Measurements from ENCODE around the gene SEZ6L.
A peak's percentile ranks its signal among the peaks of the same experiment; 100 is the strongest.

The SEZ6L gene

DNA sequence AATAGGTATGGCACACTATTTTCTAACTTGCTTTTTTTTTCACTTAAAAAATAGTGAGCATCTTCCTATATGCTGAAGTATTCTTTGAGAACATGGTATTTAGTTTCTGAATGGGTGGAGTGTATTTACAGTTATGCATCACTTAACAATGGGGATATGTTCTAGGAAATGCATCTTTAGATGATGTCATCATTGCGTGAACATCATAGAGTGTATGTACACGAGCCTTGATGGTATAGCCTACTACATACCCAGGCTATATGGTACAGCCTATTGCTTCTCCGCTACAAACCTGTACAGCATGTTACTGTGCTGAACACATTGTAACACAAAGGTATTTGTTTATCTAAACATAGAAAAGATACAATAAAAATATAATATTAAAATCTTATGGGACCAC, 135.5 kb downstream of the SEZ6L start:
- DNase-seq: no peak

DNA sequence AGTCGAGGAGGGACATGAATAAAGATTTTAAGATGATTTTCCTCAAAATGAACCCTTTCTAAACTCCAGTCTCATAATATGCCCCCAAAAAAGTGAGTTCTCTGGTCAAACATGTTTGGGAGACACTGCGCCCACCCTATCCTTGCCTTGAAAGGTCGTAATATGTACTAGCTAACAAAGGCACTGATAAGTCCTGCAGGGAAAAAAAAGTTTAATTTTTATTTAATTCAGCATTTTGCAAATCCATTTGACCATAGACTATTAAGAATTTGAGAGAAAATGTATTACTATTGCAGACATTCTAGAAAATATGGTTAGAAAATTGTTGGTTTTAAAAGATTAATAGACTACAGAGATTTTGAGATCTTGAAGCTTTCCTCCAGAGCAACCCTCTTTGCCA, 139.2 kb downstream of the SEZ6L start:
- no peak for DNase-seq

DNA sequence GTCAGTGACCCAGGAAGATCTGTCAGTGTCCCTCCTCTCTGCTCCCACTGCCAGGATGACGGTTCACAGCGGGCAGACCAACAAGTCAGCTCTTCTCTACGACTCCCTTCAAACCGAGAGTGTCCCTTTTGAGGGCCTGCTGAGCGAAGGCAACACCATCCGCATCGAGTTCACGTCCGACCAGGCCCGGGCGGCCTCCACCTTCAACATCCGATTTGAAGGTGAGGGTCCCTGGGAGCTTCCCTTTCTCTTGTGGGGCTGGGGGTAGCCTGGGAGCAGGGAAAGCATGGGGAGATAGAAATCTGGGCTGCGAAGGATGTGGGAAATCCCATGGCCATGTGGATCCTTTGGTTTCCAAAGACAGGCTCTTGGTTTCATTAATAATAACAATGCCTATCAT, 141.4 kb downstream of the SEZ6L start:
- DNase-seq: no peak

DNA sequence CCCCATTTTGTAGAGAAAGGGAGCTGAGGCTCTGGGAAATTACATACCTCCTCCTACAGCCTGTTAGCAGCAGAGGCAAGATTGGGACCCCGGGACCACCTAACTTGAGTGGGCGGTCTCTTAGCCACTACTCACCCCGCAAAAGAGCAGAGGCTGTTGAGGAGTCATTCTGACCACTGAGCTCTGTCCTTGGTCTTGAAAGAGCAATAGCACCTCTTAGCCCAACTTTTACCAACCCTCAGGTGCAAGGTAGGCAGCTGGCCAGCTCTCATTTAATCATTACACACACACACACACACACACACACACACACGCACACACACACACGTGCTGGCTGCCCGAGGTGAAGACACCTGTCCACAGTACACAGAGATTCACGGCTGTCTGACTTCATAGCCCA, 144.0 kb downstream of the SEZ6L start:
- DNase-seq: no peak

DNA sequence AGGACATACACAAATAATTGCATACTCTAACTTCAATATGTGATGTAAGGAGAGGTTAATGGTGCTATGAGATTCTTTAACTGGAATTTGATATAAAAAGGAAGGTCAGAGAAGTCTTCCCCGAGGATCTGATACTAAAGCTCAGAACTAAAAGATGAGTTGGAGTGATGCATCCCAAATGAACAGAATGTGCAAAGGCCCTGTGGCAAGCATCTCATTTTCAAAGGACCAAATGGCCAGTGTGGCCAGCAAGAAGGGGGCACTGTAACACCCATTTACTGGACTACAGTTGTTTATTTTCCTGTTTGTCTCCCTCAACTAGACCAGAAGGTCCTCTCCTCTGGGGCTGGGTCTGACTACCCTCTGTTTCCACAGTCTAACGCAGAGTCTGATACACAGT, 144.9 kb downstream of the SEZ6L start:
- no peak for DNase-seq

DNA sequence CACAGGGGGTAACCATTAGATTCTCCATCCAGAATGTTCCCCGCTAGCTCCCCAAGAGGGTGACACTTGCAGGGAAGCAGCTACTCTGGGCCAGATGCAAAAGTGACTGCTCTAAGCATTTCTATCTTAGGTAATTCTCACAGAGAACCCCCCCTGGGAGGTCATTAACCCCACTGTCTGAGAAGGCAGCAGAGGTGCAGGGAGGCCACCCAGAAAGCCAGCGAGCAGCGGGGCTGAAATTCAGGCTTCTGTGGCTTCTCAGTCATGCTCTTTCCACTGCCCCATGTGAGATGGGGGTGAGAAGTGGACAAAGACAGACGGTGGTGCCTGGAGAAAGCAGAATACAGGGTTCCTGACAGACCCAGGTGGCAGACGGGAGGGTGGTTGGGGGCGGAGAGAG, 145.4 kb downstream of the SEZ6L start:
- DNase-seq: no peak

DNA sequence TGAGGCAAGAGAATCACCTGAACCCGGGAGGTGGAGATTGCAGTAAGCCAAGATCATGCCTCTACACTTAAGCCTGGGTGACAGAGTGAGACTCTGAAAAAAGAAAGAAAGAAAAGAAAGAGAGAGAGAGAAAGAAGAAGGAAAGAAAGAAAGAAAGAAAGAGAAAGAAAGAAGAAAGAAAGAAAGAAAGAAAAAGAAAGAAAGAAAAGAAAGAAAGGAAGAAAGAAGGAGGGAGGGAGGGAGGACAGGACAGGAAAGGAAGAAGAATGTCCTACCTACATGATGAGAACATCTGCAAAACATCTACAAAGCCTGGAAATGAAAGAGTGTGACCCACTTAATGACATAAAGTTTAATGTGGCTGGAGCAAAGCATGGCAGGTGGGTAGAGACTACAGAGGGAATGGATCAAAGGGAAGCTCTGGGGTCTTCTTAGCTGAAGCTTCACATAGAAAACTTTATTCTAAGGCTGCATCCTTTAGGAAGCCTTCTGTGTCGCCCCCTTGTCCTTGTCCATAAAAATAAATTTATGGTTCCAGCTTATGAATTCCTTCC, 147.5 kb downstream of the SEZ6L start:
- no peak for DNase-seq

DNA sequence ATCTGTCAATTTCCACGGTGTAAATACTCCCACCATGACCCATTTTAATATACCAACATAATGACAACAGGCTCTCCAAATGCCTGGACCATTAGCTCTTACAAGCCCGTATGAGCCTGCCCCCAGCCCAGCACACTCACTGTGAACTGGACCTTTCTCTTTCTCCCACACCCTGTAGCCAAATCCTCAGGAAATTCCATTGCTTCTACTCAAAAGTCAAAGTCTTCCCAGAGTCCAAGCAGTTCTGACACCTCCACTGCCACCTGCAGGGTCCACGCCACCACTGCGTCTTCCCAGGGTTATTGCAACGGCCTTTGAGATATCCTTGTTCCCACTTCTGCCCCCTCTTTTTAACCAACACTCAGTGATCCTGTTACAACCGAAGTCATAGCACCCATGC, 149.7 kb downstream of the SEZ6L start:
- no peak for DNase-seq

DNA sequence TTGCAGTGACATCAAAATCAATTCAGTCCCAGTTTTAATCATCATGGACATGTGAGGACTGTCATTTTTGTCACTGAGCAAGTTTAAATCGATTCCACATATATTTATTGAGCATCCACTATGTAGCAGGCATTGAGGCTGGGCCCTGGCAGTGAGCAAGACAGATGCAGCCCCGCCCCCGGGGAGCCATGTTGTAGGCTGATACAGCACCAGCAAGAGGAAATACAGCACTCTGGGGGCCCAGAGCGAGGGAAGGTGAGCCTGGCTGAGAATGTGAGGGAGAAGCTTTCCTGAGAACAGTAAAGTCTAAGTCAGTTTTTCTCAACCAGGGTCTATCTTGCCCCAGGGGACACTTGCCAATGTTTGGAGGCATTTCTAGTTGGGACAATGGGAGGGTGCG, 151.2 kb downstream of the SEZ6L start:
- DNase-seq: no peak

DNA sequence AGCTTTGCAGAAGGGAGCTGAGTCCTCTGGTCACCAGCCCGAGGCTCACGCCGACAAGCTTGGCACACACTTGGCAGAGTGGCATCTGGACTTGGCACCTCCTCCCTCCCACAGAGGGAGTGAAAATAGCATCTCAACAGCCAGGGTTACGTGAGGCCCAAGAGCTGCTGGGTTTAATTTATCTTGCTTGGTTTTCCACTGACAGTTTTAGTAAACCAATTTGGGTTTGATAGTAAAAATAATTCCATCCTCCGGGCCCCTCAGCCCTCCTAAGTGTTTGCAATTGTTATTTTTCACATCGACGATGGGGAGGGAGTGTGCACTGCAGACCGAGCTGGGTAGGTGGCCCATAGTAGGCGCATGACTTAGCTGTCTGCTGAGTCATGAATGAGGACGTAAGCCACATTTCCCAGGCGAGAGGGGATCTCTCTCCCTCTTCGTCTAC, 152.2 kb downstream of the SEZ6L start:
- no peak for DNase-seq

DNA sequence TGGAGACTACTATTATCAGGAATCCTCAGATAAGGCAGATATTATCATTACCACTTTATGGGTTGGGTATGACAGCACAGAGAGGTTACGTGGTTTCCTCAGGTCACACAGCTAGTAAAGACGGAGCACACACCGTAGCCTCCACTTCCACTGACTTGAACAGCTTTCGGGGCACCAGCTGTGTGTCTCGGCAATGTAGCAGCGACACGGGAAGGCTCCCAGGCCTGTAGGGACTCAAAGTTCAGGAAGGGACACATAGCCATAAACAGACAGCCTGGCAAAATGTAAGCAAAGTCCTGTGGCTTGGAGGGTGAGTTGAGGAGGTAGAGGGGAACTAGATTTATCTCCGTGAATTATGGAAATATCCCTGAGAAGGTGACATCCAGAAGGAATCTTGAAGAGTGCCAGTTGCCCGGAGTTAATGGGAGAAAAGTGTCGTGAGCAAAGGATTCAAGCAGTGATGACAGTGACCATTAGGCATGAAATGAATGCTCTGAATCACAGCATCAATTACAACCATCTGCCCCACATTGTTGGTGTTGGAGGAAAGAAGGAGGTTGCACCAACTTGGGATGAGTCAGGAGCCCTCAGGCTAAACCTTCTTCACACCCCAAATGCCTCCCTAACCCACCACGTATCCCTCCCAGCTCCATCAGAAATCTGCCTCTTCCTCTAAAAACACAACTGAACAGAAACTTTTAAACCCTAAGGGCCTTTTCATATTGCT, 153.1 kb downstream of the SEZ6L start:
- peak; percentile 81 for DNase-seq

DNA sequence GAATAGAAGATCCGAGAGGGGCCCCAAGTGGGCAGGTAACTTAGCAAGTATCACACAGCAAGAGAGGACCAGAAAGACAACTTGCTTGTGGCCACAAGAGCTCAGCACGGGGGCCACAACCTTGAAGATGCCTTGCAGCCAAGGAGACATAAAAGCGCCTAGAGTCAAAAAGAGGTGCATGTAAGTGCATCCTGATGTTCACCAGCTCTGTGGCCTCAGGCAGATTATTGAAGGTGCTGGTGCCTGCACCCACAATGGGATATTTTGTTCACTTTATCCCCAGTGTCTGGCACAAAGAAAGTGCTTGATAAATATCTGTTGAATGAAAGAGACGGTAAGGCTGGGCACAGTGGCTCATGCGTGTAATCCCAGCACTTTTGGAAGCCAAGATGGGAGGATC, 153.8 kb downstream of the SEZ6L start:
- DNase-seq: no peak

DNA sequence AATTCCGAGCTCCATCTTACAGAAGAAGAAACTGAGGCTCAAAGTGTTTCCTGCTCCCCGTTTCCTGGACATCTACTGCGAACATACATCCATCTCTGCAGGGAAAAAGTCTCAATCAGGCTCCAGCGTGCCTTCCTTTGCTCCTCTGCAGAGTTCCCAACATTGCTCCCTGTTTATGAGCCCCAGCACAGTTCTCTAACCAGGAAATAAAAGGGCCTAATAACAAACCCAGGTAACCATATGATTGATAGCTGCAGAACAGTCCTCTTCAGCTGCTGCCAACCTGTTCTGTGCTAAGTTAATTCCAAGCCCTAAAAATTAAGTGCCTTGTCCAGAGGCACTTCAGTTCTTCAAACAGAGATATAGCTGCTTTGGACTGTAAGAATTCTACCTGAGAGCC, 154.9 kb downstream of the SEZ6L start:
- no peak for DNase-seq

DNA sequence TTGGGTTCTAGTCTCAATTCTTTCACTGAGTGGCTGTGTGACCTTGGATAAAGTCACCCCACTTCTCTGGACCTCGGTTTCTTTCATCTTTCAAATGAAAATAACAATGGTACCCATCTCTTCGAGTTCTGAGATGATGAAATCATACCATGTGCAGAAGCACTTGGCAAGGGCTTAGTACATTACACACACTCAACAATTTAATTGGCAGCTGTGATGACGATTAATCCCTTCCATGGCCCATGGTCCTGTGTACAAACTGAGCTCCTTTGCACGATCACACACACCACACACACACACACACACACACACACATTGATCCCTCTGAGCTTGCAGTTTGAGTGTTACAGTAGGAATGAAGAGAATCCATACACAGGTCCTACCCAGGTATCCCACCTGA, 156.4 kb downstream of the SEZ6L start:
- no peak for DNase-seq

DNA sequence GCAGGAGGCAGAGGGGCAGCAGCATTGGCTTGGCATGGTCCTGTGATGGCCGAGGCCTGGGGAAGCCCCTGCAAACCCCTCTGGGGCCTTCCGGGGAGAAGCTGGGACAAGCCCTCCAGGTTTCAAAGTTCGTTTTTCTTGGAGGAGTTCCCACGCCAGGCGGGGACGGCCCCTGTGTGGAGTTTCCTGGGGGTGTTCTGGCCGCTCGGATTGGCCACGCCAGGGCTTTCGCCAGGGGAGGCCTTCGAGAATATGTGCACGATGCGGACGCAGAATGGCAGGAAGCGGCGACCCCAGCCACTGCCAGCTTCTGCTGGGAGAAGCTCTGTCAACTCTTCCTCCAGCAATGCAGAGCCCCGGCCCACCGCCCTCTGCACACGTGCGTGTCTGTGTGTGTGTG, 157.5 kb downstream of the SEZ6L start:
- no peak for DNase-seq

DNA sequence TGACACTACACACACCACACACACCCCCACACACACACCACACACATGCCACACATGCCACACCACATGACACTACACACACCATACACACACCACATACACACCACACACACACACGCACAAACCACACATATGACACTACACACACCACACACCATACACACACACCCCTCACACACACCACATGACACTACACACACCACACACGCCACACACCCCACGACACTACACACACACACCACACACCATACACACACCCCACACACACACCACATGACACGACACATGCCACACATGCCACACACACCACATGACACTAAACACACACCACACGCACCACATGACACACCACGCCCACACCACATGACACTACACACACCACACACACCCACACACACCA, 158.0 kb downstream of the SEZ6L start:
- DNase-seq: no peak

DNA sequence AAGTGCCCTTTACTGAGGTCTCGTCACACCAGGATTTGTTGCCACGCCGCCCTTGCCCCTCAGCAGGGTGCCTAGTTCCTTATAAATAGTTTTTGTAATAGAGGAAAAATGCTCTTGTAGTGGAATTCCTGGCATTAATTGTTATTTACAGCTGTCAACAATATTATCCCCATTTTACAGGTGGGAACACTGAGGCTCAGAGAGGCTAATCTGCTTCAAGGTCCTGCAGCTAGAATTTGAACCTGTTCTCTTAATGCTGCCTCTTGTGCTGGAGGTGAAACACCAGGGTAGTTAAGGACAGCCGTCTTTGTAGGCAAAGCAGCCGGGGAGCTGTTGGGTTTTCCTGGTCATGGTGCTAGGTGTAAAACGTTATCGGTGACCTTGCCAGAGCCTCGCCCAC, 159.0 kb downstream of the SEZ6L start:
- DNase-seq: no peak

DNA sequence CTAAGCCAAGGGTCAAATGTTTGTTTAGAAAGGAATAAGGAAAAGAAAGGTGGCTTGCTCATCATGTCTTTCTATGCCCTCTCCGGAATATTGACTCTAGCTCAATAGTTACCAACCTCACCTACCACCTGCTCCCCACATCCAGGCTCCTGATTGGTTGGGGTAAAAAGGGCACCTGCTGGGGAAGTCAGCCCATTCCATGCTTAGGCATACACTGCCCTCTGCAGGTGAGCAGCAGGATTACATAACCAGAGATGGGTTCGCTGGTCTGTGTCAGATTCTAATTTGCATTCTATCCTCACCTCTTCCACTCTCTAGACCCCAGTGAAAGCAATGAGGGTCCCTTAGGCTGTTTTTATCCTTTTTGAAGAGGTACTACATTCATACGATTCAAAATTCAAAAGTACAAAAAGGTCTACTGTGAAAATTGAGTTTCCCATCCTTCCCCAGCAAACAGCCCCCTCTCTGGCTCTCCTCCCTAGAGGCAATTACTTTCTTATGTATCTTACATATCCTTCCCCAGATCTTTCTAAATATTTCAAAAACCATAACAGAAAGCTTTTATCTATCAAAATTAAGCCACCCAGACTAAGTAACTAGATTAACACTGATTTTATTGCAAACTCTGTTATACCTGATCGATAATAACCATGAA, 161.8 kb downstream of the SEZ6L start:
- peak; percentile 32 for DNase-seq

DNA sequence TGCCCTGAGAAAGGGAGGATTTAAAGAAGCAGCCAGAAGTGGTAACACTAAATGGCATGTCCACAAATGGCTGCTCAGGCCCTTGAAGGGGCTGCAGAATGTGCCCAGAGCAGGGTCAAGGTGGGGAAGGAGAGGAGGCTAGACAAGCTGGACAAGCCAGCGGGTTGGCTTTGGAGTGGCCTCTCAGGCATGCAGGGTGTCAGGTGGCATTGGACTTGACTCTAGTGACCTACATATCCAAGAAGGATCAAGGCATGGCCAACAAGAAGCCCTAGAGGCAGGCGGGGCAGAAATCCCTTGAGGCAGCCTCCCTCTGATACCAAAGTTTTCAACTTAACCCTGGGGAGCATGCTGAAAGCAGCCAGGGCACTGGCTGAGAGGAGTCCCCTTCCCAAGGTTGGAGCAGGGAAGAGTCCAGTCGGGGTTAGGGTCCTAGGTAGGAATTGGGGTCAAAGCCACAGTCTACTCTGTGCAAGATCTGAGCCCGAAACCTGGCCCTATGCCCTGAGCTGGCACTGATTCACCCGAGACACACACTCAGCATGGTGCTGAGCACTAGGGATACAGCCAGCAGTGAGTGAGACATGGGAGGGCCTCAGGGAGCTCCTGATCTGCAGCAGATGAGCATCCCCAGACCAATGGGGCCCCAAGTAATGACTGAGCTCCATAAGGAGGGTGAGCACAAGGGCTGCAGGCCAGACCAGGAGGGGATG, 164.0 kb downstream of the SEZ6L start:
- no peak for DNase-seq

DNA sequence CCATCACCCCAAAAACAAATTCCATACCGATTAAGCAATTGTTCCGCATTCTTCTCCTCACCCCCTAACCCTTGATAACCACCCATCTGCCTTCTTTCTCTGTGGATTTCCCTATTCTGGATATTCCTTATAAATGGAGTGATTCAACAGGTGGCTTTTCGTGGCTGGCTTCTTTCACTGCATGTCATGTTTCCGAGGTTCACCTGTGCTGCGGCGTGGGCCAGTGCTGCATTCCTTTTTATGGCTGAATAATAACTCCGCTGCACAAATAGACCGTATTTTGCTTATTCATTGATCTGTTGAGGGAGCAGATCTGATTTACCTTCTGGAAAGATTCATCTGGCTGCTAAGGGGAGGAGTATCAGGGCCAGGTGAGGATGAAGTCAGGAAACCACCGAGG, 165.0 kb downstream of the SEZ6L start:
- no peak for DNase-seq

DNA sequence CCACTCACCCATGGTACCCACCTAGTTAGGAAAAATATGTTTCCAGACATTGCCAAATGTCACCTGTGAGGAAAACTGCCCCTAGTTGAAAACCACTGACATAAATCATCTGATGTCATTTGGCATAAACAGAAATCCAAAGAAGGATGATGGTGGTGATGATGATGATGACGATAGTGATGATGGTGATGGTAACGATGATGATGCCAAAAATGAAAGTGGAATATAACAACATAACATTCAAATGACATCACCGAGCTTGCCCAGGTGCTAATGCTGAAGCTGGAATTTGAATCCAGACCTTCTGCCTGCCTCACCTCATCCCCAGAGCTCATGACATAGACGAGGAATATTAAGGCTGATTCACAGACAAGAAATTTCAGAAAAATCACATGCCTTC, 167.5 kb downstream of the SEZ6L start:
- DNase-seq: no peak

DNA sequence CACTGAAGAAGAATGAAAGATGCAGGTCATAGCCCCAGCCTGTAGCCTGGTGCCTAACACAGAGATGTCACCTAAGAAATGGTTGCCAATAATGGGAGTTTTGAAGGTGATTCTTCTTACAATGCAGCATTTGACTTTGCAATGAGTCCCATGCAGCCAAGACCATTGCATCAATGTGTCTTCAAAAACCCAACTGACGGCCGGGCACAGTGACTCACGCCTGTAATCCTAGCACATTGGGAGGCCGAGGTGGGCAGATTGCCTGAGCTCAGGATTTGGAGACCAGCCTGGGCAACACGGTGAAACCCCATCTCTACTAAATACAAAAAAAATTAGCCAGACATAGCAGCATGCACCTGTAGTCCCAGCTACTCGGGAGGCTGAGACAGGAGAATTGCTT, 170.5 kb downstream of the SEZ6L start:
- DNase-seq: no peak

DNA sequence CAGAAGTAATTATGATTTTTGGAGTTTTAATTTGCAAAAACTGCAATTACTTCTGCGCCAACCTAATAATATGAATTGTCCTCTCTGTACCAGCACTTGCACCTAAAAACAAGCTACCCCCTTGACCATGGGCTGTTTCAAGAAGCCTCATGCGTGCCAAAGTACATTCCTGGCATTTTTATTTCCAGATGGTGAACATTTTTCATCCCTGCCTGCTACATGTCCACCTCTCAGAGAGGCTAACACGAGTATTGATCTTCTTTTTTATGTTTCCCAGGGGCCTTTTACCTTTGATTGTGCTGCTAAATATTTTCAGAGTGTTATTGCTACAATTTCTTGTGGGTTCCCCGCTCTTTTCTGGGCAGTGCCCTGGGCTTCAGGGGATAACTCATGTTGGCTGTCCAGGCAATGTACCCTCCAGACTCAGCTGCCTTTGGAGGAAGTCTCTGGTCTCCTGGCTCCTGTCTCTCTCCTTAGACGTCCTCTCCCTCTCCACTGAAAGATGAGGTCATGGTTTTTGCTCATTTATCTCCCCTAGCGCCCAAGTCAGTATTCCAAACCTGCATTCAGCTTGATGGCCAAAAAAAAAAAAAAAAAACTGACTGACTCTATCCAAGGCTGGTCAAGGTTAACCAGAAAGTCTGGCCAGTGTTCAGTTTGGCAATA, 173.6 kb downstream of the SEZ6L start:
- no peak for DNase-seq

Data from kidney glomerular epithelial cell (primary cell).